ENCODE data around the gene CCL17. TPM values are rescaled to one million over a fixed set of nuclear protein-coding genes. Genes with fewer than 3 reads are reported as not detected.
"Not testable (repeated sequence)": the region's sequence is repeated elsewhere in the genome, so short reads cannot be mapped to it uniquely, and the experiment has no call there.

Gene CCL17
- polyA plus RNA-seq, 4 donors = 0.18 to 0.45 TPM; not detected in 2

GRCh38 chr16:57397493-57397892, 7.1 kb upstream of the CCL17 start:
- not testable (repeated sequence) for FAIRE-seq
- 85 to 92% (median 87%) methylated on average over 4 of the region's 4 CpGs for WGBS, 3 donors

DNA sequence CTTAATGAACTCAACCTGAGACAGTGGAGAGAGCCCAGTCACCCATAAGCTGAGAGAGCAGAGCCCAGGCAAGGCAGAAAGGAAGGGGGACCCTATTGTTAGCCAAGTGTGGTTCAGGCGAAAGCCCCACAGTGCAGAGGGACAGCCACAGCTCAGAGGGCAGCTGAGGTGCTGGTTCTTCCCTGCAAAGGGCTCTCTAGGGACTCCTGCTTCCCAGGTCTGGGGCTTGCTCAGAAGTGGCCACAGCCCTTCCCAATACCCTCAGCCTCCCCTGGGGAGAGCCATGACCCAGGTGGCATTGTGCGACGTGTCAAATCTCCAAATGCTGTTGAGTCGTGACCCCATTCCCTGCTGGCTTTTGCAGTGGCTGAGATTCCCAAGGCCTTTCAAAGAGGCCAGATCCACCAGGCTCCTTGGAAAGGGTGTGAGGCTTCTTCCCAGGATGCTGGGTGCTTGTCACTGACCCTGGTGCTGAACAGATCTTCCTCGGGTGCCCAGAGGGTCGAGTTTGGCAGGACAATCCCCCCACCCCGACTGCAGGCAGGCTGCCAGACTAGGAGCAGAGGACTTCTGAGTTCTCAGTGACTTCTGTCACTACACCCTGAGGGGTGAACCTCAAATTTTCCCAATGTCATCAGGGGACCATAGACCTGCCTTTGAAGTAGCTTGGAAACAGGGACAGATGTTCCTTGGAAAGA, 2.5 kb upstream of the CCL17 start:
- no peak overlapping the region for H3K4me3 ChIP-seq (ENCODE audit: low read depth in 1 of 3, low read length in 3 of 3)
- H3K9me3 ChIP-seq (ENCODE audit: control insufficient read depth in 2 of 2, insufficient read depth in 1 of 2, low read depth in 1 of 2, low read length in 1 of 2) = no peaks in the 10 kb centered on the region
- DNase-seq (no peak), FAIRE-seq (no peak)
- no peaks in the 10 kb centered on the region for H3K4me1 ChIP-seq (ENCODE audit: control insufficient read depth in 3 of 3, insufficient read depth in 2 of 3, low read depth in 1 of 3, low read length in 2 of 3)
- no peak overlapping the region for H3K27ac ChIP-seq (ENCODE audit: low read depth in 1 of 3, low read length in 2 of 3)
- 60 to 69% (median 60%) methylated on average over 7 of the region's 7 CpGs for WGBS, 3 donors
- H3K36me3 ChIP-seq (ENCODE audit: control insufficient read depth in 3 of 3, insufficient read depth in 2 of 3, low read depth in 1 of 3, low read length in 3 of 3) = no peaks in the 10 kb centered on the region
- H3K27me3 ChIP-seq (ENCODE audit: control insufficient read depth in 3 of 3, insufficient read depth in 3 of 3, low read length in 3 of 3) = no peaks in the 10 kb centered on the region

More at GRCh38 chr16:57397493-57397892, 7.1 kb upstream of the CCL17 start:
- H3K9me3 ChIP-seq (ENCODE audit: control insufficient read depth in 2 of 2, insufficient read depth in 1 of 2, low read depth in 1 of 2, low read length in 1 of 2); H3K4me3 ChIP-seq (ENCODE audit: low read depth in 1 of 3, low read length in 3 of 3); H3K4me1 ChIP-seq (ENCODE audit: control insufficient read depth in 3 of 3, insufficient read depth in 2 of 3, low read depth in 1 of 3, low read length in 2 of 3); H3K27me3 ChIP-seq (ENCODE audit: control insufficient read depth in 3 of 3, insufficient read depth in 3 of 3, low read length in 3 of 3); H3K36me3 ChIP-seq (ENCODE audit: control insufficient read depth in 3 of 3, insufficient read depth in 2 of 3, low read depth in 1 of 3, low read length in 3 of 3); H3K27ac ChIP-seq (ENCODE audit: low read depth in 1 of 3, low read length in 2 of 3); DNase-seq: not testable (repeated sequence)

GRCh38 chr16:57405097-57405496, 530 bp downstream of the CCL17 start:
- H3K36me3 ChIP-seq (ENCODE audit: control insufficient read depth in 3 of 3, insufficient read depth in 2 of 3, low read depth in 1 of 3, low read length in 3 of 3) = no peaks in the 10 kb centered on the region
- FAIRE-seq (no peak), DNase-seq (peak in 1 of 2 donors; percentile 48)
- no peaks in the 10 kb centered on the region for H3K27me3 ChIP-seq (ENCODE audit: control insufficient read depth in 3 of 3, insufficient read depth in 3 of 3, low read length in 3 of 3)
- no peaks in the 10 kb centered on the region for H3K4me1 ChIP-seq (ENCODE audit: control insufficient read depth in 3 of 3, insufficient read depth in 2 of 3, low read depth in 1 of 3, low read length in 2 of 3)
- no peaks in the 10 kb centered on the region for H3K9me3 ChIP-seq (ENCODE audit: control insufficient read depth in 2 of 2, insufficient read depth in 1 of 2, low read depth in 1 of 2, low read length in 1 of 2)
- H3K27ac ChIP-seq (ENCODE audit: low read depth in 1 of 3, low read length in 2 of 3) = no peak overlapping the region
- WGBS, 3 donors = 48 to 56% (median 54%) methylated on average over 3 of the region's 3 CpGs
- H3K4me3 ChIP-seq (ENCODE audit: low read depth in 1 of 3, low read length in 3 of 3) = no peak overlapping the region

- Histone ChIP-seq H3K27me3 (ENCODE audit: control insufficient read depth in 3 of 3, insufficient read depth in 3 of 3, low read length in 3 of 3) (no peaks in the 10 kb centered on the region), H3K4me3 (ENCODE audit: low read depth in 1 of 3, low read length in 3 of 3) (no peak overlapping the region), H3K4me1 (ENCODE audit: control insufficient read depth in 3 of 3, insufficient read depth in 2 of 3, low read depth in 1 of 3, low read length in 2 of 3) (no peaks in the 10 kb centered on the region), H3K36me3 (ENCODE audit: control insufficient read depth in 3 of 3, insufficient read depth in 2 of 3, low read depth in 1 of 3, low read length in 3 of 3) (no peaks in the 10 kb centered on the region), H3K9me3 (ENCODE audit: control insufficient read depth in 2 of 2, insufficient read depth in 1 of 2, low read depth in 1 of 2, low read length in 1 of 2) (no peaks in the 10 kb centered on the region), H3K27ac (ENCODE audit: low read depth in 1 of 3, low read length in 2 of 3) (no peak overlapping the region)
- FAIRE-seq (no peak), DNase-seq (no peak)
- 57 to 82% (median 63%) methylated on average over 2 of the region's 2 CpGs for WGBS, 3 donors
Observed at GRCh38 chr16:57406881-57407280, 2.3 kb downstream of the CCL17 start.

- H3K27me3 ChIP-seq (ENCODE audit: control insufficient read depth in 3 of 3, insufficient read depth in 3 of 3, low read length in 3 of 3) = no peaks in the 10 kb centered on the region
- no peaks in the 10 kb centered on the region for H3K9me3 ChIP-seq (ENCODE audit: control insufficient read depth in 2 of 2, insufficient read depth in 1 of 2, low read depth in 1 of 2, low read length in 1 of 2)
- H3K27ac ChIP-seq (ENCODE audit: low read depth in 1 of 3, low read length in 2 of 3) = no peak overlapping the region
- DNase-seq (no peak), FAIRE-seq (no peak)
- no peak overlapping the region for H3K4me3 ChIP-seq (ENCODE audit: low read depth in 1 of 3, low read length in 3 of 3)
- no peaks in the 10 kb centered on the region for H3K4me1 ChIP-seq (ENCODE audit: control insufficient read depth in 3 of 3, insufficient read depth in 2 of 3, low read depth in 1 of 3, low read length in 2 of 3)
- 89 to 93% (median 91%) methylated on average over 5 of the region's 5 CpGs for WGBS, 3 donors
- H3K36me3 ChIP-seq (ENCODE audit: control insufficient read depth in 3 of 3, insufficient read depth in 2 of 3, low read depth in 1 of 3, low read length in 3 of 3) = no peaks in the 10 kb centered on the region
Observed at GRCh38 chr16:57407521-57408353, 3.2 kb downstream of the CCL17 start.

GRCh38 chr16:57409065-57409464, 4.5 kb downstream of the CCL17 start:
- H3K4me1 ChIP-seq (ENCODE audit: control insufficient read depth in 3 of 3, insufficient read depth in 2 of 3, low read depth in 1 of 3, low read length in 2 of 3) = no peaks in the 10 kb centered on the region
- H3K9me3 ChIP-seq (ENCODE audit: control insufficient read depth in 2 of 2, insufficient read depth in 1 of 2, low read depth in 1 of 2, low read length in 1 of 2) = no peaks in the 10 kb centered on the region
- no peaks in the 10 kb centered on the region for H3K27me3 ChIP-seq (ENCODE audit: control insufficient read depth in 3 of 3, insufficient read depth in 3 of 3, low read length in 3 of 3)
- H3K27ac ChIP-seq (ENCODE audit: low read depth in 1 of 3, low read length in 2 of 3) = no peak overlapping the region
- H3K4me3 ChIP-seq (ENCODE audit: low read depth in 1 of 3, low read length in 3 of 3) = no peak overlapping the region
- no peaks in the 10 kb centered on the region for H3K36me3 ChIP-seq (ENCODE audit: control insufficient read depth in 3 of 3, insufficient read depth in 2 of 3, low read depth in 1 of 3, low read length in 3 of 3)
- WGBS, 3 donors = 69 to 82% (median 80%) methylated on average over 5 of the region's 5 CpGs
- FAIRE-seq = no peak
- no peak for DNase-seq

DNA sequence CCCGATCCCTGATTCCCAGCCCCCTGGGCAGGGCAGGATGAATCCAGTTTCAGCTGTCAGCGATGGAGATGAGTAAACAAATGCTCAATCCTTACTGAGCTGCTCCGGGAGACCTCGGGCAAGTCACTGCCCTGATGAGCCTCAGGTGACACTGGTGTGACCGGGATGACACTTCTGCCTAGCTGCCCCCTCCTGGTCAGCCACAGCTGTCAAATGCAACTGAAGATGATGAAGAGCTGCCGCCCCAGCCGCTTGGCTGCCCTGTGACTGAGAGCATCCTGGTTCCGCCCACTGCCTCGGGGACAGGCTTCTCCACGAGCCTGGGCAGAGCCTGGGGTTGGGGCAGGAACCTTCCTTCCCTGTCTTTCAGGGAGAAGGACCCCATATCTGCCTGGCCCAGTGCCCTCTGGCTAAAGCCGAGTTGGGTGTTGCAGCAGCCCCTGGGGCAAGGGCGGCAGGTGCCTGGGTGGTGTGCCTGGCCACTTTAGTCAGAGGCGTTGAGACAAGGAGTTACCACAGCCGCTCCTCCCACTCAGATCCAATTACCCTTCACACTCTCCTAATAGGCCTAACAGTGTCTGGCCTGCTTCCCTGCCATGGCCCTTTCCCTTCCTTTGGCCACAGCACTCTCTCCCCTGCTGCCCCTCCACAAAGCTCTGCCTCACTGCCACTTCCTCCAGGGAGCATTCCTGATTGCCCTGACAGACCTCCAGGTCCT, 5.5 kb downstream of the CCL17 start:
- Histone ChIP-seq H3K27me3 (ENCODE audit: control insufficient read depth in 3 of 3, insufficient read depth in 3 of 3, low read length in 3 of 3) (no peaks in the 10 kb centered on the region), H3K27ac (ENCODE audit: low read depth in 1 of 3, low read length in 2 of 3) (no peak overlapping the region), H3K4me3 (ENCODE audit: low read depth in 1 of 3, low read length in 3 of 3) (no peak overlapping the region), H3K36me3 (ENCODE audit: control insufficient read depth in 3 of 3, insufficient read depth in 2 of 3, low read depth in 1 of 3, low read length in 3 of 3) (no peaks in the 10 kb centered on the region), H3K9me3 (ENCODE audit: control insufficient read depth in 2 of 2, insufficient read depth in 1 of 2, low read depth in 1 of 2, low read length in 1 of 2) (no peaks in the 10 kb centered on the region), H3K4me1 (ENCODE audit: control insufficient read depth in 3 of 3, insufficient read depth in 2 of 3, low read depth in 1 of 3, low read length in 2 of 3) (no peaks in the 10 kb centered on the region)
- 61 to 74% (median 61%) methylated on average over 14 of the region's 14 CpGs for WGBS, 3 donors
- no peak for FAIRE-seq
- no peak for DNase-seq

- H3K27ac ChIP-seq (ENCODE audit: low read depth in 1 of 3, low read length in 2 of 3) = no peak overlapping the region
- no peaks in the 10 kb centered on the region for H3K27me3 ChIP-seq (ENCODE audit: control insufficient read depth in 3 of 3, insufficient read depth in 3 of 3, low read length in 3 of 3)
- H3K4me1 ChIP-seq (ENCODE audit: control insufficient read depth in 3 of 3, insufficient read depth in 2 of 3, low read depth in 1 of 3, low read length in 2 of 3) = peaks cover 0 to 3% (median 0%) of the 10 kb centered on the region in 3 donors
- no peak overlapping the region for H3K4me3 ChIP-seq (ENCODE audit: low read depth in 1 of 3, low read length in 3 of 3)
- no peak for FAIRE-seq
- H3K36me3 ChIP-seq (ENCODE audit: control insufficient read depth in 3 of 3, insufficient read depth in 2 of 3, low read depth in 1 of 3, low read length in 3 of 3) = no peaks in the 10 kb centered on the region
- WGBS, 3 donors = 61 to 71% (median 68%) methylated on average over 12 of the region's 12 CpGs
- H3K9me3 ChIP-seq (ENCODE audit: control insufficient read depth in 2 of 2, insufficient read depth in 1 of 2, low read depth in 1 of 2, low read length in 1 of 2) = no peaks in the 10 kb centered on the region
- no peak for DNase-seq
Observed at GRCh38 chr16:57411362-57411976, 6.9 kb downstream of the CCL17 start.
